Measurements from ENCODE around the gene CCDC169. TPM values are rescaled to one million over a fixed set of nuclear protein-coding genes. Genes with fewer than 3 reads are reported as not detected.

The CCDC169 gene
- polyA plus RNA-seq, 1 experiment: 0.28 TPM

DNA sequence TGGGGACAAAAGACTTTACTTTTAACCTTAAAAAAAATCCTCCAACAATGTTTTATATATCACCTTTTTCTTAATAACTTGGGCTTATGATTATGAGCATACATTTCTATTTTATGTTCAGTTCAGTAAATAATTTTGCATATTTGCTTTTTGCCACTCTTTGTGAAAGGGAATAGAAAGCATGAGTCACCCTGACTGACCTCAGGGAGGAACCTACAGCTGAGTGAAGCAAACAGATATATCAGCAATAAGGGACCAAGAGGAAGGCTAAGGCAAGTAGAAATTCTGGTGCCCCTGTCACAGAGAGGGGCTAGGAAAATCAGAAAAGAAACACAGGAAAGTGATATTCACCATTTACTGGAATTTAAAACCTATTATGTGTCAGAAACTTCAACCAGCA, 46.1 kb downstream of the CCDC169 start:
- no peak overlapping the region for H3K4me3 ChIP-seq (ENCODE audit: low read depth, low read length)
- TF ChIP-seq CTCF (IDR thresholded peaks at IDR 0.05; ENCODE audit: insufficient read depth, low read depth, low read length): no peak
- POLR2A ChIA-PET: no interaction called here
- H3K36me3 ChIP-seq (ENCODE audit: control insufficient read depth, insufficient read depth, low read length): no peaks in the 10 kb centered on the region
- CTCF ChIA-PET: interaction anchor here (0.9 to 1.3 kb wide), 2 partner anchors 24 to 274 kb away, joined by 3 to 4 read pairs; no protein-coding TSS in a partner anchor
- H3K27me3 ChIP-seq (ENCODE audit: control insufficient read depth, insufficient read depth, low read length): no peaks in the 10 kb centered on the region
- DNase-seq (ENCODE audit: low read depth): no peak

DNA sequence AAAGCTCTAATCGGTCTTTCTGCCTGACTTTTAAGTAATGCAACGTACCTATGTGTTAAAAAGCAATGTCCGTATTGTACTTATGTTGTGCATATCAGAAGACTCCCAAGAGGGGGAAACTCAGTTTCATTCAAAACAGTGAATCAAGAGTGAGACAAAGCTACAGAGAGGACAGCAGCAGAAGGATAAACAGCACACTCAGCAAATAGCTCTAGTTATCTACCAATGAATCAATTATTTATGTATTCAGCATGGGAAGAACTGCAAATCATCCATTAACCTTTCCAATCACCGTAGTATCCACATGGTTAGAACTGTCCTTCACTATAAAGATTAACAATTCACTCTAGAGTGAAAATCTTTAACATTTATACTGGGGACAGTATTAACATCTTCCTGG, 46.6 kb downstream of the CCDC169 start:
- no peak for DNase-seq (ENCODE audit: low read depth)

GRCh38 chr13:36248700-36249099, 48.9 kb downstream of the CCDC169 start:
- POLR2A ChIA-PET: no interaction called here

More for the DNA sequence above, 46.6 kb downstream of the CCDC169 start:
- ChIA-PET POLR2A (no interaction called here), CTCF (interaction anchor here (0.9 kb wide), 1 partner anchor 274 kb away, joined by 3 read pairs; no protein-coding TSS in a partner anchor)
- H3K36me3 ChIP-seq (ENCODE audit: control insufficient read depth, insufficient read depth, low read length): no peaks in the 10 kb centered on the region
- no peak overlapping the region for H3K4me3 ChIP-seq (ENCODE audit: low read depth, low read length)
- no peaks in the 10 kb centered on the region for H3K27me3 ChIP-seq (ENCODE audit: control insufficient read depth, insufficient read depth, low read length)
- TF ChIP-seq CTCF (IDR thresholded peaks at IDR 0.05; ENCODE audit: insufficient read depth, low read depth, low read length): no peak

DNA sequence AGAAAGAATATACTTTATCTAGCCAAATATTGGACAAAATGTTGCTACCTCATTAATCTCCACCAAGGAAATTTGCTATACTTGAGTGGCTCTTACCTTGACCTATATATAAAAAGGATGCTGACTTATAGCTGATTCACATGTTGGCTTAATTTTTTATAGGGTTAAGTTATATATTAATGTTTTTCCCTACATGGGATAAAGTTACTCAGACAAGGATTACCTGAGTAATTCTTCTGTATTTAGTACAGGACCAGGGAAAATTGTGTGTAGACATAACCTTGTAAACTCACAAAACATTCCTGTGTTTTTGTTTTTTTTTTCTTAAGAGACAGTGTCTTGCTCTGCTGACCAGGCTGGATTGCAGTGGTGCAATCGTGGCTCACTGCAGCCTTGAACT, 52.6 kb downstream of the CCDC169 start:
- H3K27me3 ChIP-seq (ENCODE audit: control insufficient read depth, insufficient read depth, low read length): no peaks in the 10 kb centered on the region
- no peak overlapping the region for H3K4me3 ChIP-seq (ENCODE audit: low read depth, low read length)
- ChIA-PET POLR2A (no interaction called here), CTCF (no interaction called here)
- H3K36me3 ChIP-seq (ENCODE audit: control insufficient read depth, insufficient read depth, low read length): no peaks in the 10 kb centered on the region
- no peak for TF ChIP-seq CTCF (IDR thresholded peaks at IDR 0.05; ENCODE audit: insufficient read depth, low read depth, low read length)
- no peak for DNase-seq (ENCODE audit: low read depth)

More at GRCh38 chr13:36248700-36249099, 48.9 kb downstream of the CCDC169 start:
- CTCF ChIA-PET: no interaction called here
- no peaks in the 10 kb centered on the region for H3K36me3 ChIP-seq (ENCODE audit: control insufficient read depth, insufficient read depth, low read length)
- no peak for DNase-seq (ENCODE audit: low read depth)
- H3K4me3 ChIP-seq (ENCODE audit: low read depth, low read length): no peak overlapping the region
- no peaks in the 10 kb centered on the region for H3K27me3 ChIP-seq (ENCODE audit: control insufficient read depth, insufficient read depth, low read length)
- TF ChIP-seq CTCF (IDR thresholded peaks at IDR 0.05; ENCODE audit: insufficient read depth, low read depth, low read length): no peak

DNA sequence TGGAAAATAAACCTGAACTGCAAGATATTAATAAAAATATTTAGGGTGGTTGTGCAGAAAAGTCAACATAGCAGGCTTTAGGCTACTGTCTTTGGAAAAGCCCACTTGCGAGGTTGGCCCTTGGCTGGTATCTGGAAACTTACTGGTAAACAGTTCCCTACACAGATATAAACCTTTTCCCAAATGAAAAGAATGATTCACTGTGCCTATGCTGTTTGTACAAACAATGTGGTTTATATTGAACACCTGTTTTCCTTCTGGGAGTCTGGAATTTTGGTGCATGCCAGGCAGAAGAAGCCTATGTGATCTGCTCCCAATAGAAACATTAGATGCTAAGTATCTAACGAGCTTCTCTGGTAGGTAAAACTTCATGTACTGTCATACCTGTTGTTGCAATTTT, 53.5 kb downstream of the CCDC169 start:
- no peak for DNase-seq (ENCODE audit: low read depth)
- ChIA-PET POLR2A (no interaction called here), CTCF (no interaction called here)

More for the DNA sequence above, 53.5 kb downstream of the CCDC169 start:
- Histone ChIP-seq H3K36me3 (ENCODE audit: control insufficient read depth, insufficient read depth, low read length) (no peaks in the 10 kb centered on the region), H3K4me3 (ENCODE audit: low read depth, low read length) (no peak overlapping the region), H3K27me3 (ENCODE audit: control insufficient read depth, insufficient read depth, low read length) (no peaks in the 10 kb centered on the region)
- no peak for TF ChIP-seq CTCF (IDR thresholded peaks at IDR 0.05; ENCODE audit: insufficient read depth, low read depth, low read length)
